Type B pancreatic cell (in vitro differentiated cells): ENCODE data around the gene TRDN. TPM values are rescaled to one million over a fixed set of nuclear protein-coding genes. Genes with fewer than 3 reads are reported as not detected.

Source experiments
- DNase-seq: peaks from one replicate; pipeline ENCODE4 v3.0.0; 2021; ENCODE audit warnings: mixed read lengths; ENCODE audit not compliant: unreplicated experiment; ENCODE audit errors: extremely low spot score
- H3K27ac Mint-ChIP-seq: 2 replicates; pipeline ENCODE4 v1.8.0; 2021; ENCODE audit warnings: mild to moderate bottlenecking, mixed read lengths
- H3K27me3 Mint-ChIP-seq: 2 replicates; pipeline ENCODE4 v1.8.0; 2021; ENCODE audit warnings: mixed read lengths
- H3K36me3 Mint-ChIP-seq: 2 replicates; pipeline ENCODE4 v1.8.0; 2021; ENCODE audit warnings: mixed read lengths
- H3K4me1 Mint-ChIP-seq: one replicate; pipeline ENCODE4 v1.8.0; 2021; ENCODE audit warnings: mixed read lengths; ENCODE audit not compliant: unreplicated experiment
- H3K4me3 Mint-ChIP-seq: 2 replicates; pipeline ENCODE4 v1.8.0; 2021; ENCODE audit warnings: mild to moderate bottlenecking, mixed read lengths
- H3K9me3 Mint-ChIP-seq: 2 replicates; pipeline ENCODE4 v1.8.0; 2021; ENCODE audit warnings: mixed read lengths
- total RNA-seq: library from RNA; stranded (reverse); gene quantifications from 2 replicates; pipeline ENCODE4 v1.2.1, GENCODE V29; 2021; ENCODE audit warnings: low replicate concordance
- TF ChIP-seq, protein P1 (sequence below): fragments of 200-600 bp; sonication (generic); conservative IDR thresholded peaks from 2 replicates; pipeline ENCODE4 v1.5.0; 2021; ENCODE audit warnings: antibody characterized with exemption, mild to moderate bottlenecking

Gene TRDN
- total RNA-seq, 1 donor from 2014 or later, result 0.34 TPM

DNA sequence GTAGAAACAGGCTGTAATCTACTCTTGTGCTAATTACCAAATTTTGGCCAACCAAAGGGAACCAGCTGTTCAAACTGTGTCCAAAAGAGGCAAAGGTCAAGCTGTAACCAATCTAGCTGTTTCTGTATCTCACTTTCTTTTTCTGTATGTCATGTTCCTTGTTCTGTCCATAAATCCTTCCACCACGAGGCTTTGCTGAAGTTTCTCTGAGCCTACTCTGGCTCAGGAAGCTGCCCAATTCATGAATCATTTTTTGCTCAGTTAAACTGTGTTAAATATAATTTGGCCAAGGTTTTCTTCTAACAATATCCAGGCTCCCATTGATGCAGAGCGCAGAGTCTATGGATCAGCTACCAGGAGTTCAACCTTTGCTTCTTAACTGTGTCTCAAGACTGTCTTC is 272.8 kb downstream of the TRDN start:
- H3K4me3 Mint-ChIP-seq, result no peak overlapping the region
- no peaks in the 10 kb centered on the region for H3K27me3 Mint-ChIP-seq
- H3K36me3 Mint-ChIP-seq, result no peaks in the 10 kb centered on the region

DNA sequence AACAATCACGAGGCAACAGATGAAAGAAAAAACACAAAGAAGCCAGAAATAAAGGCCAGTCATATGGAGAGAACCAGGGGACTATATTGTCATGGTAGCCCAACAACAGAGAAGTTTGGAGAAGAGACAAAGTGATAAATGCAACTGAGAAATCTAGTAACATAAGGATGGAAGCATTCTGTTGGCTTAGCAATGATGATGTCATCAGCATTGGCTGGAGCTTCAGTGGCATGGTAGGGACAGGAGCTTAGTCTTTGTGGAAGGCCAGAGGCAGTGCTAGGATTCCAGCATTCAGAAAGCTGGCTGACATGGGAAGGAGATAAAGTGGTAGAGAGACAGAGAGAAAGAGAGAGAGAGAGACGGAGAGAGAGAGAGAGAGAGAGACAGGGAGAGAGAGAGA is 276.4 kb downstream of the TRDN start:
- no peak overlapping the region for H3K27ac Mint-ChIP-seq
- H3K36me3 Mint-ChIP-seq, result no peaks in the 10 kb centered on the region
- no peaks in the 10 kb centered on the region for H3K9me3 Mint-ChIP-seq
- no peaks in the 10 kb centered on the region for H3K4me1 Mint-ChIP-seq
- H3K4me3 Mint-ChIP-seq, result no peak overlapping the region
- TF ChIP-seq, protein P1, sequence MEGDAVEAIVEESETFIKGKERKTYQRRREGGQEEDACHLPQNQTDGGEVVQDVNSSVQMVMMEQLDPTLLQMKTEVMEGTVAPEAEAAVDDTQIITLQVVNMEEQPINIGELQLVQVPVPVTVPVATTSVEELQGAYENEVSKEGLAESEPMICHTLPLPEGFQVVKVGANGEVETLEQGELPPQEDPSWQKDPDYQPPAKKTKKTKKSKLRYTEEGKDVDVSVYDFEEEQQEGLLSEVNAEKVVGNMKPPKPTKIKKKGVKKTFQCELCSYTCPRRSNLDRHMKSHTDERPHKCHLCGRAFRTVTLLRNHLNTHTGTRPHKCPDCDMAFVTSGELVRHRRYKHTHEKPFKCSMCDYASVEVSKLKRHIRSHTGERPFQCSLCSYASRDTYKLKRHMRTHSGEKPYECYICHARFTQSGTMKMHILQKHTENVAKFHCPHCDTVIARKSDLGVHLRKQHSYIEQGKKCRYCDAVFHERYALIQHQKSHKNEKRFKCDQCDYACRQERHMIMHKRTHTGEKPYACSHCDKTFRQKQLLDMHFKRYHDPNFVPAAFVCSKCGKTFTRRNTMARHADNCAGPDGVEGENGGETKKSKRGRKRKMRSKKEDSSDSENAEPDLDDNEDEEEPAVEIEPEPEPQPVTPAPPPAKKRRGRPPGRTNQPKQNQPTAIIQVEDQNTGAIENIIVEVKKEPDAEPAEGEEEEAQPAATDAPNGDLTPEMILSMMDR, result no peak
- H3K27me3 Mint-ChIP-seq, result no peaks in the 10 kb centered on the region
- DNase-seq, result no peak

More for the DNA sequence above, 272.8 kb downstream of the TRDN start:
- Mint-ChIP-seq H3K4me1 (no peaks in the 10 kb centered on the region), H3K9me3 (no peaks in the 10 kb centered on the region), H3K27ac (no peak overlapping the region)
- no peak for DNase-seq
- TF ChIP-seq, protein P1, result no peak

DNA sequence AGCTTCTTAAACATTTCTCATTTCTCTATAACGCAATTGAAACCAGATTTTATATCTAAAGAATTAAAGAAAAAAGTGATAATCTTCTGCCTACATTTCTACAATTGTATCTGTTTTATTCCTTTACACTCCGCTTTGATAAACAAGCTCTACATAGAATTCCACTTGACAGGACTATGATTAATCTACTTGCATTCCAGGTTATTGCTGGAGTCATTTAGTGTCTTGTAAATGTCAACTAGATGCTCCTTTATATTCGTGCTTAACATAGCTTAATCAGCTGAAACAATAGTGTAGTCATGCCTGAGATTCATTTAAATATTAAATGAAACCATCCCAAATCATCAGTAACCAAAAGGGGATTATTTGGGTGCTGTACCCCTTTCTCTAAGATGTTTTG is 284.0 kb downstream of the TRDN start:
- no peaks in the 10 kb centered on the region for H3K36me3 Mint-ChIP-seq
- no peaks in the 10 kb centered on the region for H3K9me3 Mint-ChIP-seq
- TF ChIP-seq, protein P1, result no peak
- no peak overlapping the region for H3K27ac Mint-ChIP-seq
- no peak overlapping the region for H3K4me3 Mint-ChIP-seq
- H3K27me3 Mint-ChIP-seq, result peaks cover 7% of the 10 kb centered on the region
- DNase-seq, result no peak
- no peaks in the 10 kb centered on the region for H3K4me1 Mint-ChIP-seq

DNA sequence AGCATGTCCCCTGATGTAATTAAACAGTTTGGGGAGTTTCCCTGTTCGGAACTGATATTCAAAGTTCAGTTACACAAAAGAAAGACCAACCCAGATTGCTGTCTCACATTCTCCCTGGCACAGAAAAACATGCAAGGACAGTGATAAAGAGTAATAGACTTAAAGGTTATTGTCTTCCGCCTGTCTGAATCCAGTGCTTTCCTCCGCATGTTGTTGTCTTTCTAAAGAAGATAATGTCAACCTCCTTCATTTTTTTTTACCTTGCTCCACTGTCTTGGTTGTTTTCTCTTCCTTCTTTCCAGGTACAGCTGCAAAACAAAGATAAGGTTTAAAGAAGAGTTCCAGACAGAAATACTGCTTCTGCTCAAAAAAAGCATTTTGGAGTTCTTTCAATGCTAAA is 284.5 kb downstream of the TRDN start:
- DNase-seq, result no peak
- TF ChIP-seq, protein P1, result no peak
- Mint-ChIP-seq H3K4me1 (no peaks in the 10 kb centered on the region), H3K36me3 (no peaks in the 10 kb centered on the region), H3K4me3 (no peak overlapping the region), H3K9me3 (no peaks in the 10 kb centered on the region), H3K27ac (no peak overlapping the region), H3K27me3 (peaks cover 7% of the 10 kb centered on the region)

DNA sequence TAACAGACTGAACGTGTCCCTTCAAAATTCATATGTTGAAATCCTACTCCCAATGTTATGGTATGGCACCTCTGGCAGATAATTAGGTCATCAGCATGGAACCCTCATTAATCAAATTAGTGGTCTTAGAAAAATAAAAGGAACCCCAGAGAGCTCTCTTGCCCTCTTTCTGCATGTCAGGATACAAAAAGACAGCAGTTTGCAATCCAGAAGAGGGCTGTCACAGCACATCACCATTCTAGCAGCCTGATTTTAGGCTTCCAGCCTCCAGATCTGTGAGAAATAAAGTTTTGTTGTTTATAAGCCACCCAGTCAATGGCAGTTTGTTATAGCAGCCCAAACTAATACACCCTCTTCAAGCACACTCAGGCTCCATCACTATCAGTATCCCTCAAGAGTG is 292.9 kb downstream of the TRDN start:
- Mint-ChIP-seq H3K9me3 (no peaks in the 10 kb centered on the region), H3K27ac (no peak overlapping the region), H3K4me3 (no peak overlapping the region), H3K36me3 (no peaks in the 10 kb centered on the region), H3K4me1 (no peaks in the 10 kb centered on the region), H3K27me3 (no peaks in the 10 kb centered on the region)
- TF ChIP-seq, protein P1, result no peak
- no peak for DNase-seq

DNA sequence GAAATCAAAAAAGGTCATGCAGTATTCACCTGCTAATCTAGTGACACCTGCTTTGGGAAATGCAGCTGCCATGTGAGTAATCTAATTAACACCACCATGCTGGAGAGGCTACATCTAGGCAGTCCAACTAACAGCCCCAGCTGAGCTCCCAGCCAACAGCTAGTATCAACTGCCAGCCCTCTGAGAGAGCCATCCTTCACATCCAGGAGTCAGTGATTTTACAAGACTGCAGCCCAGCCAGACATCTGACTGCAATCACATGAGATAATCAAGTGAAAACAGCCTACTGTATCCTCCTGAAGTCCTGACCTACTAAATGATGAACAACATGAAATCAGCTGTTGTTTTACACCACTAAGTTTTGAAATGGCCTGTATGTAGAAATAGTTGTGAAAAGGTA is 298.4 kb downstream of the TRDN start:
- TF ChIP-seq, protein P1, result no peak
- no peak for DNase-seq
- no peaks in the 10 kb centered on the region for H3K36me3 Mint-ChIP-seq
- H3K27ac Mint-ChIP-seq, result no peak overlapping the region
- no peaks in the 10 kb centered on the region for H3K9me3 Mint-ChIP-seq
- no peaks in the 10 kb centered on the region for H3K4me1 Mint-ChIP-seq
- no peaks in the 10 kb centered on the region for H3K27me3 Mint-ChIP-seq
- no peak overlapping the region for H3K4me3 Mint-ChIP-seq
